Testis (tissue), 5 donors: Measurements from ENCODE around the gene SMU1. TPM values are rescaled to one million over a fixed set of nuclear protein-coding genes. Genes with fewer than 3 reads are reported as not detected.

Experiments used
- DNase-seq: peaks from one replicate; pipeline ENCODE4 v3.0.0-alpha.2; 2019
- H3K27ac ChIP-seq, 2 donors: fragments of 200-600 bp; sonication (generic); one replicate each; pipeline ENCODE4 v1.5.1; 2019
- H3K27me3 ChIP-seq: fragments of 200-600 bp; sonication (generic); one replicate; pipeline ENCODE4 v1.5.1; 2019
- H3K36me3 ChIP-seq: fragments of 200-600 bp; sonication (generic); one replicate; pipeline ENCODE4 v1.5.1; 2017; ENCODE audit warnings: low read depth; ENCODE audit errors: missing control alignments
- H3K4me1 ChIP-seq: fragments of 200-600 bp; sonication (generic); one replicate; pipeline ENCODE4 v1.5.1; 2019
- H3K4me3 ChIP-seq, 2 donors: fragments of 200-600 bp; sonication (generic); one replicate each; pipeline ENCODE4 v1.5.1; 2017 to 2019
- H3K9me3 ChIP-seq: fragments of 200-600 bp; sonication (generic); one replicate; pipeline ENCODE4 v1.5.1; 2017
- POLR2A ChIP-seq: fragments of 450-650 bp; IDR thresholded peaks from one replicate; pipeline ENCODE4 v1.6.1; 2017; ENCODE audit warnings: antibody characterized with exemption, mild to moderate bottlenecking, moderate library complexity
- WGBS, 2 donors: methylation state at CpG; one replicate each; pipeline ENCODE4 v1.1.5; 2018; 5-methylcytosine and 5-hydroxymethylcytosine counted together
- intact Hi-C: fragments of 100-400 bp; cut with DNase I; formaldehyde crosslinking; loops from one replicate; pipeline ENCODE4 v1.15.1; 2023; ENCODE audit warnings: low total_unique reads
- long read RNA-seq, 2 donors: transcript quantifications; one replicate each; lab custom pipeline, GENCODE V29; 2026
- polyA plus RNA-seq: library from polyadenylated mRNA; stranded (reverse); fragments of 350-450 nt; fragmentation: Illumina TruSeq; extraction: RNeasy Lipid Tissue Mini Kit (QIAGEN cat#74804); gene quantifications from one replicate; pipeline ENCODE4 v1.2.3, GENCODE V29; 2014; ENCODE audit warnings: low read depth, low replicate concordance; ENCODE audit not compliant: insufficient read depth
- total RNA-seq, 2 donors: library from RNA; depleted of rRNA; stranded (reverse); fragments of >200 nt; gene quantifications; one replicate each; pipeline ENCODE4 v1.2.3, GENCODE V29; 2016
- TF ChIP-seq, protein P1 (sequence below), 3 experiments: fragments of 450-650 bp in 2 of 3; fragments of 200-600 bp in 1 of 3; sonication (generic) in 1 of 3; IDR thresholded peaks; one replicate each; pipeline ENCODE4 v1.5.1; 2016 to 2019; ENCODE audit warnings: antibody characterized with exemption in 3 of 3, mild to moderate bottlenecking in 2 of 3, moderate library complexity in 1 of 3

Gene SMU1
- total RNA-seq (10 to 100 TPM; 16.2 to 16.3 TPM), polyA plus RNA-seq (17.1 TPM)
- long read RNA-seq, donor 1, full-length matches to known transcripts: 14 of 68 reads
- long read RNA-seq, donor 1, partial matches to known transcripts: 54 of 68 reads
- long read RNA-seq, donor 1, other reads (novel, unspliced or antisense): 0 of 68 reads
- long read RNA-seq, donor 2, full-length matches to known transcripts: 9 of 48 reads
- long read RNA-seq, donor 2, partial matches to known transcripts: 39 of 48 reads
- long read RNA-seq, donor 2, other reads (novel, unspliced or antisense): 0 of 48 reads

DNA sequence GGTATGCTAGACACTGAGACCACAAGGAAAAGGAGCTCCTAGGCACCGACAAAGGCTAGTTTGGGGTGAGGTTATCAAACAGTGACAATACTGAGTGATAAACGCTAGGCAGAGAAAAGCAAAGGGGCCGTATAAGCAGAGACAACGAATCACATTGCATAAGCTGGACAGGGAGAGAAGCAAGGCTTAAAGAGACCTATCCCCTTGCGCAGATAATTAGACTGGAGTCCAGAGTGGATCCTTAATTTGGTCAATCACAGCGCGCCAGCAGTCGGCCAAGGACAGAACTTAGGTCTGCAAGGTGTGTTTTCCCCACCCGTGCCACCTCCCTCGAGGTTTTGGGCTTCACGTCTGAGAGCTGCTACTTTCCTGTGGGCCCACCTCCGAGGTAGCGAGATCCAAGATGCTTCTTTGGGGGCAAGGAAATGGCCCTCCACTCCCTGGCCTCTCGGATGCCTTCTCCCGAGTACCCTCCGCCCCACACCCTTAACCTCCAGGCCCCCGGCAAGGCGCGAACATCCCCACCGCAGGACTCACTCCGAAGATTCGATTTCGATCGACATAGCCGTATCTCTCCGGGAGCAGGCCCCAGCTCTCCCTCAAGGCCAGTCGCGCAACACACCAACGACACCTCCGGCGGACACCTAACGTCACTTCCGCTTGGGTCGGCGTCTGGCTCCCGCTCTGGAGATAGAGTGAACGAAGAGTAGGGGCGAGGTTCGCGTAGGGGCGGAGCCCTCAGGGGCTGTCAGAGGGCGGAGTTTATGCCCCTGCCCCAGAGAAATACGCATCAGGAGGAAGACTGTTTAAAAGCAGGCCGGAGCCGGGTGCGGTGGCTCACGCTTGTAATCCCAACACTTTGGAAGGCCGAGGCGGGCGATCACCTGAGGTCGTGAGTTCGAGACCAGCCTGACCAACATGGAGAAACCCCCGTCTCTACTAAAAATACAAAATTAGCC is at the start of gene SMU1:
SMU1 (minus strand) TSS at position 629 of the 959 bp plus-strand sequence; CDS start at position 563, 66 bp downstream.
- H3K27ac ChIP-seq: peak within 1 kb of the TSS; percentile 80 to 88
- DNase-seq: peak; percentile 97
- no peaks in the 10 kb centered on the region for H3K9me3 ChIP-seq
- WGBS, 2 donors: 0% methylated on average over 17 to 53 of the region's 53 CpGs
- H3K4me1 ChIP-seq: peaks cover 3% of the 10 kb centered on the region
- intact Hi-C loops: no loop called here
- H3K4me3 ChIP-seq: peak within 1 kb of the TSS; percentile 72 to 79
- no peaks in the 10 kb centered on the region for H3K27me3 ChIP-seq
- no peaks in the 10 kb centered on the region for H3K36me3 ChIP-seq
- TF ChIP-seq, protein P1, sequence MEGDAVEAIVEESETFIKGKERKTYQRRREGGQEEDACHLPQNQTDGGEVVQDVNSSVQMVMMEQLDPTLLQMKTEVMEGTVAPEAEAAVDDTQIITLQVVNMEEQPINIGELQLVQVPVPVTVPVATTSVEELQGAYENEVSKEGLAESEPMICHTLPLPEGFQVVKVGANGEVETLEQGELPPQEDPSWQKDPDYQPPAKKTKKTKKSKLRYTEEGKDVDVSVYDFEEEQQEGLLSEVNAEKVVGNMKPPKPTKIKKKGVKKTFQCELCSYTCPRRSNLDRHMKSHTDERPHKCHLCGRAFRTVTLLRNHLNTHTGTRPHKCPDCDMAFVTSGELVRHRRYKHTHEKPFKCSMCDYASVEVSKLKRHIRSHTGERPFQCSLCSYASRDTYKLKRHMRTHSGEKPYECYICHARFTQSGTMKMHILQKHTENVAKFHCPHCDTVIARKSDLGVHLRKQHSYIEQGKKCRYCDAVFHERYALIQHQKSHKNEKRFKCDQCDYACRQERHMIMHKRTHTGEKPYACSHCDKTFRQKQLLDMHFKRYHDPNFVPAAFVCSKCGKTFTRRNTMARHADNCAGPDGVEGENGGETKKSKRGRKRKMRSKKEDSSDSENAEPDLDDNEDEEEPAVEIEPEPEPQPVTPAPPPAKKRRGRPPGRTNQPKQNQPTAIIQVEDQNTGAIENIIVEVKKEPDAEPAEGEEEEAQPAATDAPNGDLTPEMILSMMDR (IDR thresholded peaks at IDR 0.05): peak in 1 of 3 experiments; percentile 19
- peak; percentile 58 for TF ChIP-seq POLR2A

DNA sequence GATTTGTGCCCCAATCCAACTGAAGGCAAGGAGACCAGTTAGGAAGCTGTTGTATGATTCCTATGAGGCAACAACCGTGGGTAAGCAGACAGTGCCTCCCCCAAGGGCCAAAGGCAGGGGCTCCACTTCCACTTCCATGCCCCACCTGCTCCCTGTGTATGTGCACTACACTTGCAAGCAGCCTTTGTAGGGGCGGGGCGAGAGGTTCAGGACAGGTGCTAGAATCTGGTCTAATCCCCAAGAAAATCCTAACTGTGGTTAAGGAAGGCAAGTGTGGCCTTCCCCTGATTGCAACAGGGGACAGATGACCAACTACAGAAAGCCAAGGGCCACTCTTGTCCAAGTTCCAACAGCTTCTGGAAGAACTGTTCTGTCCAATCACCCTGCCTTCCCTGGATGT is 49.0 kb upstream of the SMU1 start:
- H3K36me3 ChIP-seq: no peaks in the 10 kb centered on the region
- intact Hi-C loops: no loop called here
- peaks cover 41% of the 10 kb centered on the region for H3K4me1 ChIP-seq
- no peak for TF ChIP-seq POLR2A
- TF ChIP-seq, protein P1 (IDR thresholded peaks at IDR 0.05): no peak
- no peaks in the 10 kb centered on the region for H3K9me3 ChIP-seq
- H3K27me3 ChIP-seq: no peaks in the 10 kb centered on the region
- DNase-seq: no peak
- H3K27ac ChIP-seq: peak overlapping the region; percentile 62 to 69
- 72 to 80% methylated on average over 2 to 3 of the region's 3 CpGs for WGBS, 2 donors
- H3K4me3 ChIP-seq: no peak overlapping the region

DNA sequence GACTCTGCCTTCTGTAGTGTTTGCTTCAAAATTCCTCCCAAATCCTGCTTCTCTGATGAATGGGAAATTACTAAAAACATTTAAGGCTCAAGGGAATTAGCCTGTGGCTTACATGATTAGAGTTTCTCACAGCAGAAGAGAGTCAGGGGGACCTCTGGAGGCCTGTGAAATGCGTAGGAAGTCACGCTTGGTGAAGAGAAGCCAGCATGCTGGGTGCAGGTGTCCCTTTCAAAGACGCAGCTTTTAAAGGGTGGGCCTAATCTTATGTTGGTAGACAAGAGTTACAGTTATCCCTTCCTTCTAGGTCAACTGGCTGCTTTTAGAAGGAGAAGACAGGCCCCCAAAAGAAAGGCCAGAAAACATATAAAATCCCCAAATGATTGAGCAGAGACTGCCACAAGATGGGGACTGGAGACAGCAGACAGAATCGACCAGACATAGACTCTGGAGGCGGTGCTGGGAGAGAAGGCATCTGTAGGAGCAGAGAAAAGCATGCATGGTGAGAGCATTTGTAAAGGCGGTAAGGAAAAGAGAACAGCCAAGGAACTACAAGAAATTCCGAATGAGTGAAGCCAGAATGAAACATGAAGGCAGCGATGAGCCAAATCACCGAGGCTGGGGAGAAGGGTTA is 48.4 kb upstream of the SMU1 start:
- intact Hi-C loops: no loop called here
- WGBS, 2 donors: 49 to 55% methylated on average over 9 of the region's 9 CpGs
- TF ChIP-seq, protein P1 (IDR thresholded peaks at IDR 0.05): no peak
- TF ChIP-seq POLR2A: no peak
- no peaks in the 10 kb centered on the region for H3K36me3 ChIP-seq
- no peaks in the 10 kb centered on the region for H3K9me3 ChIP-seq
- no peak for DNase-seq
- H3K4me3 ChIP-seq: no peak overlapping the region
- peaks cover 35% of the 10 kb centered on the region for H3K4me1 ChIP-seq
- H3K27me3 ChIP-seq: no peaks in the 10 kb centered on the region
- peak overlapping the region; percentile 35 to 69 for H3K27ac ChIP-seq

DNA sequence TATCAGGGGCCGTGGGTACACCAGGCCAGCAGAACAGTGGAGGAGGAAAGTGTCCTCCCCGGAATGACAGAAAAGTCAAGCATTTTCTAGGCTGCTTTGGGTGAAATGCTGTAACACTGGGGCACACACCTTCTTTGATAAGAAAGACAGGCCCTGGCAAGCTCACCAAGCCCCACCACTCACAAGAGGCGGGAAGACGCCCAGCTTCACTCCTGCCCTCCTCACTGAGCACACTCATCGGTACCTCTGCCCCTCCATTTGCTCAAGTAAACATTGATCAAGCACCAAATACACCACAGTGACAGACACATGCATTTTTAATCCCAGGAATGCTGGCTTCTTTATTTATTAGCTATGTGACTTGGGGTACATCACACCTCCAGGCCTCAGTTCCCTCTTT is 47.6 kb upstream of the SMU1 start:
- intact Hi-C loops: no loop called here
- 69 to 86% methylated on average over 3 to 5 of the region's 5 CpGs for WGBS, 2 donors
- peaks cover 26% of the 10 kb centered on the region for H3K4me1 ChIP-seq
- no peak for DNase-seq
- H3K4me3 ChIP-seq: no peak overlapping the region
- H3K27me3 ChIP-seq: no peaks in the 10 kb centered on the region
- H3K9me3 ChIP-seq: no peaks in the 10 kb centered on the region
- no peaks in the 10 kb centered on the region for H3K36me3 ChIP-seq
- peak overlapping the region in 1 of 2 donors; percentile 35 for H3K27ac ChIP-seq
- TF ChIP-seq POLR2A: no peak
- TF ChIP-seq, protein P1 (IDR thresholded peaks at IDR 0.05): no peak
